ENCODE data around the gene RNF133.
A peak's percentile ranks its signal among the peaks of the same experiment; 100 is the strongest.

The RNF133 gene, protein sequence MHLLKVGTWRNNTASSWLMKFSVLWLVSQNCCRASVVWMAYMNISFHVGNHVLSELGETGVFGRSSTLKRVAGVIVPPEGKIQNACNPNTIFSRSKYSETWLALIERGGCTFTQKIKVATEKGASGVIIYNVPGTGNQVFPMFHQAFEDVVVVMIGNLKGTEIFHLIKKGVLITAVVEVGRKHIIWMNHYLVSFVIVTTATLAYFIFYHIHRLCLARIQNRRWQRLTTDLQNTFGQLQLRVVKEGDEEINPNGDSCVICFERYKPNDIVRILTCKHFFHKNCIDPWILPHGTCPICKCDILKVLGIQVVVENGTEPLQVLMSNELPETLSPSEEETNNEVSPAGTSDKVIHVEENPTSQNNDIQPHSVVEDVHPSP

DNA sequence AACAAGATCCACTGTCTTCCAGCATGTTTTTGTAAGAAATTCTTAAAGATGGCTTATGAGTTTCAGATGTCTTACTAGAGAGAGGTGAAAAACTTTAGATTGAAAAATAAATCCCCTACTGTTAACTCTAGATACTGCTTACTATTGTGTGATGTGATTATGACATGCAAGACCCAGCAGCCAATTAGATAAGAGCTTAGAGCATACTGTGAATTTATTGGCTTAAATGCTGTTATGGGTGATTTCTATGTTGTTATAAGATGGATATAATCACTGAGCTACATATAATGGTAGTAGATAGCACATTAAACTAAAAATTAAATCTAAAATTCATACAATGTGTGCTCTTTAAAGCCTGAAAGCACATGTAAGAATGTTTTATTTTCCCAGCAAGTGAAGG, at the start of gene RNF133:
TSS of gene RNF133 (minus strand) at position 101 of the 400 bp plus-strand sequence. CDS start 199 bp downstream, outside the sequence.
- DNase-seq: no peak

DNA sequence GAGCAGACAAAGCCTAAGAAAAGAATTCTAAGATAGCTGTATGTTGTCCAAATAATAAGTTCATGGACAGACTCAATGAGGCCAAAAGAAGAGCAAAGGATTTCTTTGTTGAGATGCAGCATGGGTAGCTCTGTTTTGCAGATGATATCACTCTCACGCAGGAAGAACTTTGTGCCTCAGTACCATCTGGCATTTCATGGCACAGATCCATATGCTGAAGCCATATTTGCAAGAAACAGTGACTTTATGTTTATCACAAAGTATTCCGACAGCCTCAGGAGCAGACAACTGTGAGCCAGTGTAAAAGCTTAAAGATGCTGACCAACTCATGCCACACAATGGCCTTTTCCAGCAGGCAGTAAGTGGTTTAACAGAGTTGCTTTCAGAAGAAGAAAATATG, 49.3 kb upstream of the RNF133 start:
- no peak for DNase-seq

DNA sequence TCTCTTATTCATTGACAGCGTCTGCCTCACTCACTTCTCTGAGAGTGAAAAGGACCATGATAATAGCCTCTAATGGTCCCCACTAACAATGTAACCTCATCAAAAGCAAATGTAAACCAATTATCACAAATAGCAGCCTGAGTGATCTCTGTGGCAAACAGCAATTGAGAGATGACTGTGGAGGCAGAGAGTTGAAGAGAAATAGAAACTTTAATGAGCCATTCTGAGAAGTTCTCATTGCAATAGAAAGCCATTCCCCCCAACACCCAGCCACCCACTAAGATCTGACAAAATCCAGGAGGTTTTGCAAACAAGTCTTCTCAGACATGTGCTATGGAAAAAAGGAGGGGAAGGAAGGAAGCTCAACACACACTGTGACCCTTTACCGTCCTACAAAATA, 48.0 kb upstream of the RNF133 start:
- peak; percentile 53 for DNase-seq

DNA sequence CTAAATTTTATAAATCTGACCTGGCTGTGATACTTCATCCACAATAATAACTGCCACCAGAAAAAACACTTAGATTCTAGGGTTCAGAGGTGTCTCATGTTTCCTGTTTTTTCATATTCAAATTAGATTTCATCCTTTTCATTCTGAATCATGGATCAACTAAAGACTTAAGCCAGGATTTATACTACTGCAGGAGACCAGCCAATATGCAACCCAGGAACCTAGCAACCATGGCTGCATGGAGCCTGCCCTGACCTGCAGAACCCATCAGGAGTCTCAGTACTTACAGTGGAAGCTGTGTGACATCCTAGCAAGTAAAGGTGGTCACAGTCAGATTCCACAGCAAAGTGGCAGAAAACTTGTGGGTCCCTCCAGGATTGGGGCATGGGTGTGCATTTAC, 44.3 kb upstream of the RNF133 start:
- no peak for DNase-seq

DNA sequence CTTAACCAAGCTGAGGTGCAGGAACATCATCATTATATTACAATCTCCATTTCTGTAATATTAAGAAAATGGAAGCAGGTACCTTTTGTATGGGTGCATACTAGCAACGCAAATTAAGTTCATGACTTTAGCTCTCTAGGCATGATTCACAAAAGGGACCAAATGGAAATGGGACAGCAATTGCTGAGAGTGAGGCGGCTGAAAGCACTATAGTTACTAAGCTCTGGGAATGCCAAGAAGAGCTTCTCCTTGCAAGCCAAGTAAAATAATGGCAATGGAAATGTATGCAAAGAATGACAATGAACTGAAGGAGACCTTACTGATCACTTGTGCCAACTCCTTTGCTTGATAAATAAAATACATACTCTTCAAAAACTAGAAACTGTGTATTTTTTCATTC, 40.0 kb upstream of the RNF133 start:
- DNase-seq: no peak

DNA sequence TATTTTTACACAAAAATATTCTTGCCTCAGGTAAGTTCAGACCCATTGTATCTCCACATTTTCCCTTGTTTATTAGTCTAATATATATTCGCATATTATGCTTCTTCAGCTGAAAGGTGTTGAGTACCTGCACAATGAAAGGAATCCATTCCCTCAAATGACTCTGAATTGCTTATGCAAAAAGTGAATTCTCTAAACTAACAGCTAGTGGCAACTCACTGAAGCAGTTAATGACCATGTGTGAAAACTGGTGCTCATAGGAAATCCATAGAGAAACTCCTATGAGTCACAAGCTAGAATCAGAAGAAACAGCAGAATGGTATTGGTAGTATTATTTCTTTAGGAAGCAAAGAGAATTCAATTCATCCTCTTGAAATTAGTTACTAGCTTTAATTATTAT, 37.3 kb upstream of the RNF133 start:
- DNase-seq: no peak

DNA sequence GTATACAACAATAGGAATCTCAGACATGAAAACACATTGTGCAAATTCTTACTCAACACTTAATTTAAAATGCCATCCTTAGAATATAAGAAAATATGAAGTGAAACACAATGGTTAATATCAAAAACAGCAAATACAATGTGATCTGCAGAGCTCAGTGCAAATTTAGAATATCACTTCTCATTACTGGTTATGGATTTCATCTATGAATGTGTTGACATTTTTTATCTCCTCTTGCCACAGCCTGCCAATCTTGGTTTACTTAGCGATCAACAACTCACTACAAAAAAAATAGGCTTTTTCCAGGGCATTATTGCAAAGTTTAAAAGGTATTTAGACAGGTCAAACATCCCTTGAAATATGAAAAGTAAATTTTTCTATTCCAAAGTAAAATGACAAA, 28.8 kb upstream of the RNF133 start:
- no peak for DNase-seq

DNA sequence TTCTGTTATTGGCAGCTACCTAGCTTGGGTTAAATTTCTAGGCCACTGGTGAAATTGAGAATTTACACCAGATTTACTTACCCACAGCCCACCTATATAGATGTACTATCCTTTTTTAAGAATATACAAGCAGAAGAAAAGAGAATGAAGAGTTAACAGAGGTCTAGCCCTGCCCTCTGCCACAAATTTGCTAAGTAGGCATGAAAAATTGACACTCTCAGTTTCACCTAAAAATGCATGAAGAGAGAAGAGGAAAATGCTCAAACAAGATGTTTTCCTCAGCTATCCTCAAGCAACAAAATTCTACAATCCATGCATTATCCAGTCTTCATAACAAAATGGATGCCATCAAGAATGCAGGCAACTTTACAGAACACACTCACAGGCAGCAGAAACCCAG, 28.4 kb upstream of the RNF133 start:
- no peak for DNase-seq

DNA sequence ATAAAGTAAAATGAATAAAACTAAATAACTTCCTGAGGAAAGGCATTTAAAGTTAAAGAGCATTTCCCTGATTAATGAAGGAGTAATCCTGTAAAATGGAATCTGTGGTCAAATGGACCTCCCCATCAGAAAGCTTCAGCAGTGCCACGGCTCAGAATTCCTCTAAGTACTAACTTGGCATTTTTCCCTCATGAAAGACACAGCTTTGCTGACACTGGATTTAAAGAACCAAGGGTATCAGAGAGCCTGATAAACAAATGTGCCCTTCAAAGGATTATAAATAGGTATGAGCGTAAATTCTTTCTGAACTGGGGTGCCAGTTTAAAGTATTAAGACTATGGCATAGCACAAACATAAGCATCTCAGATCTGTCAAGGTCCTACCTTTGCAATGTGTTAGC, 28.0 kb upstream of the RNF133 start:
- no peak for DNase-seq

DNA sequence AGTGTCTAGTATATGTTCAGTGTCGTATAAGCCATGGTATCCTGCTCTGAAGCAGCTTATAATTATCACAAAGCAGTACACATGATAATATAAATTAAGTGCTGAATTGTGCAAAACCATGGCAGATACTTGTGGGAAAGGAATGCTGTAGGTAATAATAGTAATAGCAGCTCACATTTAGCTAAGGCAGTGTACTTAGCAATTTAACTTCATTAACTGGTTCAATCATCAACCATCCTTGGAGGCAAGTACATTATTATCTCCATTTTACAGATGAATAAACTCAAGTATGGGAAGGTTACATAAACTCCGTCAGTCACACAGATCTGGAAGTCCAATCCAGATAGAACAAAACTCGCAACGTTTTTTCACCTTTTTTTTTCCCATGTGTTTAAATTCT, 25.4 kb upstream of the RNF133 start:
- no peak for DNase-seq

DNA sequence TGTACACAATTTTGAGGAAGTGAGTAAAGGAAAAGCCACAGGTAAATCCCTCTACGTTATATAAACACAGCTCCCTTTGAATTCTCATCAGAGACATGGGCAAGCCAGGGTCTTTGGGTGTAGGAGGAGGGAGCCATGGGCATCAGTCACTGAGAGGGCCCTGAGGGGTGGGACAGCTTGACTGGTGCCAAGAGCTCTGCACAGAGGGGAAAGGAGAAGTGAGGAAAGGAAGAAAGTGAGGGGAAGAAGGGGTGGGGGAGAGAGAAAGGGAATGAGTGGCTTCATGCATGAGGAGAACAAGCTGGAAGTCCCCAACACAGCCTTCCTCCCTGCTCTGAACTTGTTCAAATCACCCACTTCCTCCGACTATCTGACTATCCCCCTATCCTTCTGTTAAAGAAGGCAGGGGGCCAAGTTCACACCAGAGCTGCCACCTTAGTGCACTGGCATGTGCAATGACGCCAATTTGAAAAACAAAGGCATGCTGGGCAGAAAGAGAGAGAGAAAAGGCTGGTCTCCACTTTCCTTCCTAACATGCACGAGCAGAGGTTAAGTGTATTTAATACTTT, 20.2 kb upstream of the RNF133 start:
- no peak for DNase-seq

DNA sequence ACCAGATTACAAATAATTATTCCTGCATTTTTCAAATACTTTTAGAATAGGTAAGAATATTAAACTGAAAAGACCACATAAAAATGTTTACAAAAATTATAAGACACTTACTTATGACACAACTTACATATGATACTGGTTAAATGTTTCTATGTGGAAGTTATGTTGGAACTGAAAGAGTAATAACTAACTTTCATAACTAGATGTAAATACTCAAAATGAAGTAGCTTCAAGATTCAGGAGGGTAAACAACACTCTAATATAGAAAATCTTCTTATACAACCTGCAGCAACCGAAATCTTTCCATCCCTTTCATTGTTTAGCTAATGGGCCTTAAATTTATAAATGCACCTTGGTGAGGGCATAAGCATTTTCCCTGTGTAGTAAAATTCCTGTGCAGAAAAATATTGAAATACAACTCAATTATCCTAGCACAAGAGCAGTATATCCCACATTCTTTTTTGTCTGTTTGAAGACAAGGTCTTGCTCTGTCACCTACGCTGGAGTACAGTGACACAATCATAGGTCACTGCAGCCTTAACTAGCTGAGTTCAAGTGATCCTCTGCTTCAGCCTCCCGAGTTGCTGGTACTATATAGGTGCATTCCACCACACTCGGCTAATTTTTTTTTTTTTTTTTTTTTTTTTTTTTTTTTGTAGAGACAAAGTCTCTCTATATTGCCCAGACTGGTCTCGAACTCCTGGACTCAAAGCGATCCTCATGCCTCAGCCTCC, 18.6 kb upstream of the RNF133 start:
- no peak for DNase-seq

DNA sequence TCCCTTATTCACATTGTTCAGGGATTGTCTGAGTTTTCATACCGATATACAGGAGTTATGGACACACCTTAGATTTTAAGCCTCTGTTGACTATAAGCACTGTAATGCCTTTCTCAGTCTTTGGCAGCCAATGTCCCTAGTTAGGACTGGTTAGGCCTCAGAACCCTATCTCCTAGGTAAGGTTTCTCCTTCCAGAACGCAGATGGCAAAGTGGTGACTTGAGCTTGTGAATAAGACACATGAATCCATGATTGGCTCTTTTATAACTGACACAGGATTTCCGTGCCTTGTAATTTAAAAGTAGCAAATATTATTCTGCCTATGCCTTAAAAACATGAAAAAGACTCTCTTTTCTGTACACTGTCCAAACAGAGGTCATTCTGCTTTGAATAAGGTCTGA, 16.3 kb upstream of the RNF133 start:
- no peak for DNase-seq

DNA sequence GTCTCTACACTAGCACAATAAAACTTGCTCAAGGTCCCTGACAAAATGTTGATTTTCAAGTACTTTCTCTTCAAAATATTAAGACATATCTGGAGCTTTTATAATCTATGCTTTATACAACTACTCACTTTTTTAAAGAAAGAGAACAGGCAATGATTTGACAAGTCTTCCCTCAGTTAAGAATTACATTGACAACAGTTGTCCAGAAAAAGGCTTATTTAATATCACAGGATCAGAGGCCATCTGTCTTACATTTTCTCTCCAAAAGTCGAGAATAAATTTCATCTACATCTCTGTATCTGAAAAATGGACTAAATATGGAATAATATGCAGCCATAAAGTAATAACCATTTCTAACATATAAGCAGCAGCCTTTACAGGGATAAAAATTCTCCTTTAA, 12.0 kb upstream of the RNF133 start:
- no peak for DNase-seq

DNA sequence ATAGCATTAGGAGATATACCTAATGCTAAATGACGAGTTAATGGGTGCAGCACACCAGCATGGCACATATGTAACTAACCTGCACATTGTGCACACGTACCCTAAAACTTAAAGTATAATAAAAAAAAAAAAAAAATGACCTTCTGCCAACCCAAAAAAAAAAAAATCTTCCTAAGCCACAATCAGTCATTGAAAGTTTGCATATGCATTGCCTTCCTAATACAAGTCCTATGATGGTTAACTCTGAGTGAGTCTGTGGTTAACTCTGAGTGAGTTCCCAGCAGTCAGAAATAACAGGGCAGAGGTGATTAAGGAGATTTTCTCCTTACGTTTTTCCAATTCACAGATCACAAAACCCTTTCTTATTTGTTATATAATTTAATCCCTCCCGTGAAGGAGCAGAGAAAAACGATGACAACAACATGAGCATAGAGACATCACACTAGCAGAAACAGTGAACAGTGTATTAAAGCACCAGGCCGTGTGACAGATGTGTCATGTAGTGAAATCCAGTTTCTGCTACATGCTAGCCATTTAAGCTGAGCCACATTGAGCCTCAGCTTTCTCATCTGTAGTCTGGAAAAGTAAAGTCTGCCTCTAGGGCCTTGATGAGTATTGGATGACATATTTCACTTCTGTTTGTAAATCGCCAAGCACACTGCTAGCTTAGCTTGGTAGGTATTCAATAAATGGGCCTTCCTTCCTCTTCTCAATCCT, 11.2 kb upstream of the RNF133 start:
- DNase-seq: no peak

DNA sequence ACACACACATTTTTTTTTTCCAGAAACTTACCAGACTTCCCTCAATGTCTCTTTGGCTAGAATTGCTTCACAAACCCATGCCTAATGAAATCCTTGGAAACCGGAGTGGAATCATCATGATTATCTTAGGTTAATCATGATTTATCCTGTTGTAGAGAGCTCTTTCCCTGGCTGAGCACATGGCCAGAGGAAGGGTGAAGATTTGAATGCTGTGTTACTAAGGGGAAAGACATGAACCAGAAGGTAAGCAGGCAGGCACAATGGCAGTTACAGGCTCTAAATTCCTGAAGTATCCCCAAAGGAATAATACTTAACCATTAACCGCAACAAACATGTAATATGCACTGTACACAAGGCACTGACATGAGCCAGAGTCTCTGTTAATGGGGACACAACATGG, 7.9 kb upstream of the RNF133 start:
- no peak for DNase-seq

DNA sequence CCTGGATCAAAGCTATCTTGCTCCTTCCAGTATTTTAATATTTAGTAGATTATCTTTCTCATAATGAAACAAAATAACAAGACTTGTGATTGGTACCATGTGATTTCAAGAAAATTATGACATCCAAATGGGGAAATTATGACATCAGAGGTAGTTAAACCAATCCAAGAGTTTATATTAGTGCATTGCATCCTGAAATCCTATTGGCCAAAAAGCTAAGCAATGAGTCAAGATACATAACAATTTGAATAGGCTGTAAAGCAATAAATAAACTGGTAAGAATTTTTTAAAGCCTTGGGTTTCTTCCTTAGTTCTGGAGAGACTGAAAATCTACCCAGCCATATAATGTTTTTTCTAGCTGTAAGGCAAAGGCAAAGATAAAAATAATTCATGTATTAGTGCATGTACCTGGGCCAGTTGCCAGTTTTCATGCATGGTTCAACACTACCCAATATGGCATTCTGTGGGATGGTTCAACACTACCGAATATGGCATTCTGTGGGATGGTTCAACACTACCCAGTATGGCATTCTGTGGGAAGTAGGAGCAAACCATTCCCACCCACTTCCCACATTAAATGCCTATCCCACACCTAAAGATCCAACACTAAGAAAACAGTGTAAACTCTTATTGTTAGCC, 4.1 kb upstream of the RNF133 start, which contains the start of gene RNF148:
TSS of gene RNF148 (minus strand) at position 51 of the 639 bp plus-strand sequence. CDS start 172 bp downstream, outside the sequence.
- DNase-seq: no peak

DNA sequence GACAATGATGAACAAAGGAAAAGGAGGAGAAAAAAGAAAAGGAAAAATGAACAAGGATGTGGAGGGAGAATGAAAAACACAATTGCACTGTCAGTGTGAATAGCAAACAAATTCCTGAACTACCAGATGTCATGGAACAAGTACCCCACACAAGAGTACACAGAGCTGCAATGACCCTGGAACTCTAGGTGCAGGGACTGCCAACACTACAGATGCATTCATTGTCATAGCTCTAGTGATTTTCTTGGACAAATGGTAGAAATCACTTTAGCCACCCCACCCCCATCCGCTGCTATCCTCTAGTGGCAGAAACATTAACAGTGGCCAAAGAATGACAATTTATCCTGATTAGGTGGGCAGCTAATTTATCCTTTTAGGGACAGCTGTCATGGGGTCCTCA, 3.1 kb downstream of the RNF133 start:
- no peak for DNase-seq

DNA sequence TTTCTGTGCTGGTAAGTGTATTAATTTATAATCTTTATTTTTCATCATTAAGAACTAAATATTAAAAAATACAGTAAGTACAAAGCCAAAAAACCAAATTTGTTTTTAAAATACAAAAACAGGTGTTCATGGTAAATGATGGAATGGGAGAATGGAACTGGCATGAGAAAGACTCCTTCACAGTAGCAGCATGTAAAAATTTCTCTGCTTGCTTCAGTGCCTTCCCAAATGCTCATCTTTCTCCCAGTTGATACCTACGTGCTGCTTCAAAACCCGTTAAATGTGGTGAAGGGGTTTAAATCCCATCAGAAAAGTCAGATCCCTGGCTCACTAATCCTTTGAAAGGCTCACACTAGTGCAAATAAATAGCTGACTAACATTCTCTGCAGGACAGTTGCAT, 4.2 kb downstream of the RNF133 start:
- DNase-seq: no peak

DNA sequence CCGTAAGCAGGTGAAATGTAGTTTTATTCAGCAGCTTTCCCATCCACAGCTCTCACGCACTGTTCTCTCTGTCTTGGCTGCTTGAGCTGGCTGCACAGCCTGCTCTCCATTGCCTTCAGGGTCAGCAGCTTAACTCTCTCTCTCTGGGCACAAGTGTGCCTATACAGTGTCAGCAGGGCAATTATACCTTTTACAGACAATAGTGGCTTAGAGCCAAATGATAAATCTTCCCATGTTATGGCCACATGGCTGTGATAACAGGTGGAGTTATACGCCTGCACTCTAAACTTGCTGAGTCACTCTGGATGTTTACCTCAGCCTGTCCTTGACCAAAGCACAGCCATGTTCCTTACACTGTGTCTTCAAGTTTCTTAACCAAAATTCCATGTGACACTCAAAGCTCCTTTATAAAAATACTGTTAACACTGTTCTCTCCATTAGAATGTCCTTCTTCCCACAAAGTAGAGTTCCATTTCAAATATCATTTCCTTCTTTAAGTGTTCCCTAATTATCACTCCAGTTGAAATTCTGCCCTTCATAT, 6.1 kb downstream of the RNF133 start:
- DNase-seq: no peak

DNA sequence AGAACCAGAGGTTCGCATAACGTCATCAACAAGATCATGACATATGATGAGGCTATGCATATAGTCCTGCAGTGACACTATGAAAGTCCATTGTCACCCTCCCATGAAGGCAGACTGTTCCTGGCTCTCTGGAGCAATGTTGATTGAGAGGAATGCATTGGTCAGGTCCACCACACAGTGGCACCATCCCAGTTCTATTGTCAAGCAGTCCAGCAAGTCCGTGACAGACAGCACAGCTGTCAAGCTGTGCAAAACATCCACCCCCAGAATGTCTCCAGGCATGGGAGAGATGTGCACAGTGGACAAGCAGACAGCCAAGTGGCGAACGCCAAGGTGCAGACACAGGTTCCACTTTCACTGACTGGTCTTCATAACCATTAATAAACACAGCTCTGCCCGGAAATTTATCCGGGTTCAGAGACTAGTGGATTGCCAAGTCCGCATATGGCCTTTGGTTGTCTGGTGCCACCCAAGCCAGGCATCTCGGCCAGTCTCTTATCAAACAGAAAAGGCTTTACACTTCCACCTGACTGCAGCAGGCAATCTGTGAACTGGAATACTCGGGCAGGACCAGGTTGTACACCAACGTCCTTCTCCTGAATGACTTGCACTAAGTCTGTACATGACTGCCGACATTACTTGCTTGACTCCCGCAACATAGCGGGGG, 7.2 kb downstream of the RNF133 start:
- DNase-seq: no peak
